ENCODE results near the gene RASEF.

RASEF gene

GRCh38 chr9:82981552-82981951 lies 81.4 kb downstream of the RASEF start:
- no peak for TF ChIP-seq RAD21 (IDR thresholded peaks at IDR 0.05; ENCODE audit: low read depth)

GRCh38 chr9:82975176-82975575 lies 87.8 kb downstream of the RASEF start:
- TF ChIP-seq YY1 (IDR thresholded peaks at IDR 0.05; ENCODE audit: low read depth) (no peak), CEBPB (IDR thresholded peaks at IDR 0.05) (no peak), REST (IDR thresholded peaks at IDR 0.05; ENCODE audit: low read depth) (no peak), MAX (IDR thresholded peaks at IDR 0.05) (no peak), NFIC (IDR thresholded peaks at IDR 0.05) (no peak), RAD21 (IDR thresholded peaks at IDR 0.05; ENCODE audit: low read depth) (no peak), TAF1 (IDR thresholded peaks at IDR 0.05; ENCODE audit: low read depth) (no peak), EP300 (IDR thresholded peaks at IDR 0.05; ENCODE audit: borderline replicate concordance) (no peak), EGR1 (IDR thresholded peaks at IDR 0.05) (no peak), USF1 (IDR thresholded peaks at IDR 0.05) (no peak), CREB1 (IDR thresholded peaks at IDR 0.05; ENCODE audit: low read depth) (no peak), FOXM1 (IDR thresholded peaks at IDR 0.05; ENCODE audit: borderline replicate concordance, low read depth) (no peak), ZBTB7A (IDR thresholded peaks at IDR 0.05; ENCODE audit: low read depth) (no peak), TEAD4 (IDR thresholded peaks at IDR 0.05) (no peak)

- TF ChIP-seq ZBTB7A (IDR thresholded peaks at IDR 0.05; ENCODE audit: low read depth) (no peak), TEAD4 (IDR thresholded peaks at IDR 0.05) (no peak), USF1 (IDR thresholded peaks at IDR 0.05) (no peak), FOXM1 (IDR thresholded peaks at IDR 0.05; ENCODE audit: borderline replicate concordance, low read depth) (no peak), TCF12 (IDR thresholded peaks at IDR 0.05; ENCODE audit: low read depth) (no peak), CREB1 (IDR thresholded peaks at IDR 0.05; ENCODE audit: low read depth) (no peak), REST (IDR thresholded peaks at IDR 0.05; ENCODE audit: low read depth) (no peak), TAF1 (IDR thresholded peaks at IDR 0.05; ENCODE audit: low read depth) (no peak), EGR1 (IDR thresholded peaks at IDR 0.05) (no peak), MAX (IDR thresholded peaks at IDR 0.05) (no peak), CEBPB (IDR thresholded peaks at IDR 0.05) (no peak), YY1 (IDR thresholded peaks at IDR 0.05; ENCODE audit: low read depth) (no peak), RAD21 (IDR thresholded peaks at IDR 0.05; ENCODE audit: low read depth) (no peak), EP300 (IDR thresholded peaks at IDR 0.05; ENCODE audit: borderline replicate concordance) (no peak), NFIC (IDR thresholded peaks at IDR 0.05) (no peak)
Observed at GRCh38 chr9:82972446-82972845, 90.5 kb downstream of the RASEF start.

GRCh38 chr9:82970359-82970758 lies 92.6 kb downstream of the RASEF start:
- no peak for TF ChIP-seq REST (IDR thresholded peaks at IDR 0.05; ENCODE audit: low read depth)
- no peak for TF ChIP-seq TCF12 (IDR thresholded peaks at IDR 0.05; ENCODE audit: low read depth)
- TF ChIP-seq RAD21 (IDR thresholded peaks at IDR 0.05; ENCODE audit: low read depth): no peak
- TF ChIP-seq MAX (IDR thresholded peaks at IDR 0.05): no peak
- no peak for TF ChIP-seq EP300 (IDR thresholded peaks at IDR 0.05; ENCODE audit: borderline replicate concordance)
- TF ChIP-seq CEBPB (IDR thresholded peaks at IDR 0.05): no peak
- no peak for TF ChIP-seq NFIC (IDR thresholded peaks at IDR 0.05)
- TF ChIP-seq YY1 (IDR thresholded peaks at IDR 0.05; ENCODE audit: low read depth): no peak
- TF ChIP-seq TAF1 (IDR thresholded peaks at IDR 0.05; ENCODE audit: low read depth): no peak
- TF ChIP-seq USF1 (IDR thresholded peaks at IDR 0.05): no peak
- TF ChIP-seq EGR1 (IDR thresholded peaks at IDR 0.05): no peak
- no peak for TF ChIP-seq CREB1 (IDR thresholded peaks at IDR 0.05; ENCODE audit: low read depth)
- TF ChIP-seq TEAD4 (IDR thresholded peaks at IDR 0.05): no peak
- no peak for TF ChIP-seq ZBTB7A (IDR thresholded peaks at IDR 0.05; ENCODE audit: low read depth)
- no peak for TF ChIP-seq FOXM1 (IDR thresholded peaks at IDR 0.05; ENCODE audit: borderline replicate concordance, low read depth)
